ENCODE measurements around the gene MASTL. TPM values are rescaled to one million over a fixed set of nuclear protein-coding genes. Genes with fewer than 3 reads are reported as not detected.
A peak's percentile ranks its signal among the peaks of the same experiment; 100 is the strongest.
"Not testable (repeated sequence)": the region's sequence is repeated elsewhere in the genome, so short reads cannot be mapped to it uniquely, and the experiment has no call there.

MASTL gene
- 9.8 TPM for total RNA-seq

DNA sequence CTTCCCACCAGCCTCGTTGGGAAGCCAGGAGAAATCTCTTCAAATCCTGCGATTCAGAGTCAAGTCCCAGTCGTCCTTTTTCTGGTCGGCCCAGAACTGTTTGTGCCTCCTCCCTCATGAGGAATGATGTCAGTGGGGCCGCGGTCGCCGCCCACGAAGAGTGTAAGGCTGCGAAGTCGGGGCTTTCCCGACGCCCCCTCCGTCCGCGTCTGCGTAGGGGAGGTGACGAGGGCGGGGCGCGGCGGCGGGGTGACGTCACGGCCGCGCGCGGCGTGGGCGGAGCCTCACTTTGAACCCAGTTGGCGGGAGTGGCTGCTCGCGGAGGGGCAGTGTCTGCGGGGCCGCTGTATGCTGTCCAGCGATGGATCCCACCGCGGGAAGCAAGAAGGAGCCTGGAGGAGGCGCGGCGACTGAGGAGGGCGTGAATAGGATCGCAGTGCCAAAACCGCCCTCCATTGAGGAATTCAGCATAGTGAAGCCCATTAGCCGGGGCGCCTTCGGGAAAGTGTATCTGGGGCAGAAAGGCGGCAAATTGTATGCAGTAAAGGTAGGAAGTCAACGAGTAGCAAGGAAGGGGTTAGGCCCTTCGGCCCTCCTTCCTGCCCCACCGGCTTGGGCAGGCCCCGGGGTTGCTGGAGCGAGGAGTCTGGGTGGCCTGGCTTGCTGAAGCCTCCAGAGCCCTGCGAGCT lies at the start of gene MASTL:
Gene MASTL (plus strand): TSS at position 287 of the 689 bp plus-strand sequence. CDS start 75 bp downstream, at position 362.
- peak; percentile 98 for ATAC-seq

DNA sequence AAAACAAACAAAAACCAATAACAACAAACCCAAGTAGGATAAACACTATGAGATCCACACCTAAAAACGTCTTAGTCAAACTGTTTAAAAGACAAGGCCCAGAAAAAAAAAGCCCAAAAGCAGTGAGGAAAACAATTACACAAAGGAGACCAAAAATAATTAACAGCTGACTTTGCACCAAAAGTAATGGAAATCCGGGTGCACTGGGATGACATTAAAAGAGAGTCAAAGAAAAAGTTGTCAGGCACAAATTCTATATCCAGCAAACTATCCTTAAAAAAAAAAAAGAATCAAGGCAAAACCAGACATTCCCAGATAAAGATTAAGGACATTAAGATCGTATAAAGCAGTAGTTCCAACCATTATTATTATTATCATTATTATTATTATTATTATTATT lies 47.0 kb upstream of the MASTL start:
- no peak for ATAC-seq

DNA sequence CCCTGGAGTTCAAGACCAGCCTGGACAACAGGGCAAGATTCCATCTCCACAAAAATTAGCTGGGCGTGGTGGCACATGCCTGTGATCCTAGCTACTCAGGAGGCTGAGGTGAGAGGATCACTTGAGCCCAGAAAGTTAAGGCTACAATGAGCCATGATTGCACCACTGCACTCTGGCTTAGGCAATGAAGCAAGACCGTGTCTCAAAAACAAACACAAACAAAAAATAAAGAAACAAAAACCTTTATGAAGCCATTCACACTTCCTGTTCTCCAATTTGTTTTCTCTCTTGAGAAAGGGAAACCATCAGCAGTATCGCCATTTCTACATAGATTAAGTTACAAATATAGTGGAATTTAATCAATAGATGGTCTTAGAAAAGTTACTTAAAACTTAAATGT lies 20.8 kb upstream of the MASTL start:
- no peak for ATAC-seq

DNA sequence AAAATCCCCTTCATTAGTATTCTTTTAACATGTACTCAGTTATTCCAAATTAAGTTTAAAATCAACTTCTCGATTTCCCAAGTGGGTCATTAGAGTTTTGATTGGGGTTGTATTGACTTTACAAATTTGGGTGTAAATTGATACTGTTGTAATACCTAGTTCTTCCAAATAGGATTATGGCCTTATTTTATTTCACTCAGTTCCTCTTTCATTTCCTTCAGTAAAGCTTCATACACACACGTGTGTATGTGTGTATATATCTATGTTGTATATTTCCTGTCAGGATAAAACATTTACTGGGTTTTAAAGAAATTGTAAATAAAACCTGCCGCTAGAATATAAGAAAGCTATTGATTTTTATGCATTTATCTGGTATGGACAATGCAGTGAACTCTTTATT lies 16.9 kb upstream of the MASTL start:
- ATAC-seq, result no peak

DNA sequence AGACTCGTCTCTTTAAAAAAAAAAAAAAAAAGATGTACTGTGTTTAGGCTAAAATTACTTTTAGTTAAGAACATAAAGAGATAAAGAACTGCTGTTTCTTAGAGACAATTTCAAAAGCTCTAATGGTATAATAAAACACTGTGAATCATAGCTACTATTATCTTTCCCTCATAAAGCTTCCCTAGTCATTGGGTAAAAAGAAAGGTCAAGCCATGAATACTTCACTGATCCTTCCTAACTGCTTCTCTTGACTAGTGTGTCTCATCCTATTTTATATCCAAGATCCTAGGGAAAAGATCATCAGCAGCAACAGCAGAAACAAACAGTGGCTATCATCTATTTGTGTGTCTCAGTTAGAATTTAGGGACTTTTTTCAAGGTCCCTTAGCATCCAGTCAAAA lies 11.5 kb upstream of the MASTL start:
- no peak for ATAC-seq

DNA sequence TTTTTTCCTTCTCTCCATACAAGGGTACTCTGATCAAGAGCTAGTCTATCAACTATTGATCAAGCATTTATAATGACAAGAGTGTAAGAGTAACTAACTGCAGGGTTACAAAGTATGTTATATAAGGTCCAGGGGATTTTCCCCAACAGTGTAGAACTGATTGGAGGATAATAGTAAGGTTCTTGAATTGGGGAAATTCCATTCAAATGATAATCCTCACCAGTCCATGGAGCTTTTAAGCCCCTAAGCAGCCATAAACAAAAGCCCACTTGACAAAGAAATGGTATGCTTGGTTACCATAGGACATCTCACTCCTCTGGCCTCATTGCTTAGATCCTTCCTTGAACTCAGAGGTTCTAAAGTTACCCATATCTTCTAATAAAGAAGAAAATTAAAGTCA lies 9.2 kb upstream of the MASTL start:
- no peak for ATAC-seq

DNA sequence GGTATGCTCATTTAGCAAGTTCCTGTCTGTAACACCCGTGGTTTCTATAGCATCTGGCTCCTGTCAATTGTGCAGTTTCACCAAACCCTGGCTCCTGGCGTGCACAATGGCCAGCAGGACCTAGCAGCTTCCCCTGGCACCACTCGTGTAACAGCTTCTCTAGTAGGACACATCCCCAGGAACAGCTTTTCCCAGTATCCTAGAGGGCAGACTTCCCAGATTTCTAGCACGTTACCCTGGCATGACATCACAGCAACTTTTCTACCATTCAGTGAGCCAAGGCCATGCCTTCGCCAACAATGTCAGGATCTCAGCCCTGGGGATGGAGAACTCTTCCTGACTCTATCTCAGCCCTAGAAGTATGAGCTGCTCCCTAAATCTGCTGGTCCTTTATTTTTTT lies 7.5 kb upstream of the MASTL start:
- no peak for ATAC-seq

DNA sequence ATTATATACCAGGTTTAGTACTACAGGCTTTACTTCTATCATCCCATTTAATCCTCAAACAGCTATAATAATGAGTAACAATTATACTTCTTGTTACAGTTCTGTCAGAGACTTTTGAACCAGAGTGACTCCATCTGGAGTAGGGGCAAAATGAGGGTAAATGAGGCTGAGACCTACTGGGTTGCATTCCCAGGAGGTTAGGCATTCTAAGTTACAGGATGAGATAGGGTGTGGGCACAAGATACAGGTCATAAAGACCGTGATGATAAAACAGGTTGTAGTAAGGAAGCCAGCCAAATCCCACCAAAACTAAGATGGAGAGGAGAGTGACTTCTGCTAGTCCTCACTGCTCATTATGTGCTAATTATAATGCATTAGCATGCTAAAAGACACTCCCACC lies 4.9 kb upstream of the MASTL start:
- no peak for ATAC-seq

DNA sequence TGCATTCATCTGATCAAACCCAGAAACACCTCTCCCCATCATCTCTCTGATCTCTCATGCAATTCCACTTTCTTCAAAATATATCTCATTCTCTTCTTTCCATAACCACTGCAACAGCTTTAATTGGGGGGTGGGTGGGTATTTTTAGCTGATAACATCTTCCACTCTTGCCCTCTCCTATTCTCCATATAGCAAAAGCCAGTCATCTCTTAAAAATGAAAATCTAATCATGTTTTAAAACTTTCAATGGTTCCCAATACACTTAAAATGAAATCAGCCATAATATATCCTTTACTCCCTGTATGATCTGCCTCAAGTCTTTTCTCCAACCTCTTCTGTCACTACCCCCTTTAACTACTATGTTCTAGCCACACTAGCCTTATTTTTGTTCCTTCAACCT lies 2.5 kb upstream of the MASTL start:
- ATAC-seq, result no peak

DNA sequence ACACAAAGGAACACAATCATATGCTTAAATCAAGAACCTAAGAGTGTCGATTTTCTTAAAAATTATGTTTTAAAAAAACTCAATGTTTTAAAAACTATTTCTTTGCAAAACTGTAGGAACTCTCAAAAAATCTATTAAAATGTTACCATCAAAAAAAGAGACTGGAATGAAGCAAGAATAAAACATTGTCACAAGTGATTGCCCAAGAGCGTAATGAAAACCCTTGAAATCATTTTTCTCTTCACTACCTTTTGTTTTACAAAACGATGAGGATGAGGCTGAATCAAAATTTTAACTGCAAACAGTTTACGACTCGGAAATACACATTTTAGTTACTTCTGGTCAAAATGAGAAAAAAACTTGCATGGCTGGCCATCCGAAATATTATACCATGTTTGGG lies 1.8 kb upstream of the MASTL start:
- ATAC-seq, result no peak

DNA sequence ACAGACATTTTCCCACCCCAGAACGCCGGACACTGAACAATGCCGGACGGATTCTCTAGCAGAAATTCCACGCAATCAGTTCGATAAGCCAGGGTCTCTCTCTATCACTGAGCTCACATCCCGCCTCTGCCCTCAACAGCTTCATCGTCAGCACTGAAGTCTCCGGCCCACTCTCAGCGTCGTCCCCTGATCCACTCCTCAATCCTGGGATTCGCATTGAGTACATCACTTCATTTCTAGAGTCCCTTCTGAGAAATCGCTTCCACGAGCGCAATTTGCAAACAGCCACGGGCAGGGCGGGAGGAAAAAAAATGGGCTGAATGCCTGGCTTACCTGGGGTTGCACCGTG lies 1.3 kb upstream of the MASTL start:
- ATAC-seq, result peak; percentile 0

DNA sequence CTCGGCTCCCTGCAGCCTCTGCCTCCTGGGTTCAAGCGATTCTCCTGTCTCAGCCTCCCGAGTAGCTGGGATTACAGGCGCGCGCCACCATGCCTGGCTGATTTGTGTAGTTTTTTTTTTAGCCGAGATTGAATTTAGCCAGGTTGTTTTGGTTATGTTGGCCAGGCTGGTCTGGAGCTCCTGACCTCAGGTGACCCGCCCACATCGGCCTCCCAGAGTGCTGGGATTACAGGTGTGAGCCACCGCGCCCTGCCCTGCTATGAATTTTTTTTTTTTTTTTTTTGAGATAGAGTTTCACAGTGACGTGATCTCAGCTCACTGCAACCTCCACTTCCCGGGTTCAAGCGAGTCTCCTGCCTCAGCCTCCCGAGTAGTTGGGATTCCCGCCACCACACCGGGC lies 1.4 kb downstream of the MASTL start:
- not testable (repeated sequence) for ATAC-seq

DNA sequence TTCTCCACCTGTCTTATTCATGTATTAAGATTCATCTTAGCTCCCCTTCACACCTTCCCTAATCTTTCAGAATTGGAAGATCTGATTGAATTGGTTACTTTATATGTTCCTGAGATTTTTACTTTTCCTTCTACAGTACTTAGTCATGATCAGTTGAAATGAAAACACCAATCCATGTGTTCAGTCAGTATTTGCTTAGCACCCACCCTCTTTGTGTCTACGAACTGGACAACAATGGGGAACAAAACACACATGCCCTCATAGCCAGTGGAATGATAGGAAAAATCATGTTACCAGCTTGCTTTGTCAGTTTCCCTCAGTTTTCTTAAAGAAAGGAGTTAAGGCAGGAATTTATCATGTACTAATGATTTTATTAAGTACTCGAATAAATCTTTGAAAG lies 2.0 kb downstream of the MASTL start:
- ATAC-seq, result no peak

DNA sequence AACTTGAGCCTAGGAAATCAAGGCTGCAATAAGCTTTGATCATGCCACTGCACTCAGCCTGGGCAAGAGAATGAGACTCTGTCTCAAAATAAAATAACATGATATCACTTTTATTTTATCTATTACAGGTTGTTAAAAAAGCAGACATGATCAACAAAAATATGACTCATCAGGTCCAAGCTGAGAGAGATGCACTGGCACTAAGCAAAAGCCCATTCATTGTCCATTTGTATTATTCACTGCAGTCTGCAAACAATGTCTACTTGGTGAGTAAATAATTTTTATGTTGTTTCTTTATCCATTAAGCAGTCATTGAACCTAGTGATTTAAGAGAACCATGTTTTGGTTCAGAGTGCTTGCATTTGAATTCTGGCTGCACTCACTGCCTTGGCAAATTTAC lies 3.3 kb downstream of the MASTL start:
- no peak for ATAC-seq

DNA sequence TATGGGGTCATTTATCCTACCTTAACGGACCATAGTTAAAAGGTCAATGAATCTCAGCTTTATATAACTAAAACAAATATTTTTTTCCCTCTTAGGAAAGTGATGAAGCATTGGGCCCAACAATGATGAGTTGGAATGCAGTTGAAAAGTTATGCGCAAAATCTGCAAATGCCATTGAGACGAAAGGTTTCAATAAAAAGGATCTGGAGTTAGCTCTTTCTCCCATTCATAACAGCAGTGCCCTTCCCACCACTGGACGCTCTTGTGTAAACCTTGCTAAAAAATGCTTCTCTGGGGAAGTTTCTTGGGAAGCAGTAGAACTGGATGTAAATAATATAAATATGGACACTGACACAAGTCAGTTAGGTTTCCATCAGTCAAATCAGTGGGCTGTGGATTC lies 14.7 kb downstream of the MASTL start:
- no peak for ATAC-seq

DNA sequence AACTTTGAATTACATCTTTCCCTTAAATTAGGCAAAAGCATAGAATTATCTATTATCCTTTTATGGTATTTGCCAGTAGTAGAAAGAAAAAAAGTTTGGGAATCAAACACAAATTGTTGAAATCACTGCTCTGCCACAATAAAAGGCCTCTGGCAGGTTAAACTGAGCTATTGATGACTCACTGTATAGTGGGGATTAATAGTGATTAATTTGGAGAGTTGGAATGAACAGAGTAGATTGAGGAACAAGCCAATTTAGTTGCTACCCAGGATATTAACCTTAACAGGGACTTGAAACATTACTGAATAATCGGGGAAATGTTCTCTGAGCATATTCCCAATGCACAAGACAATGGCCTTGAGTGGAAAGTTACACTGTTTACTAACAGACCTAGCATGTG lies 33.1 kb downstream of the MASTL start:
- ATAC-seq, result peak; percentile 59

DNA sequence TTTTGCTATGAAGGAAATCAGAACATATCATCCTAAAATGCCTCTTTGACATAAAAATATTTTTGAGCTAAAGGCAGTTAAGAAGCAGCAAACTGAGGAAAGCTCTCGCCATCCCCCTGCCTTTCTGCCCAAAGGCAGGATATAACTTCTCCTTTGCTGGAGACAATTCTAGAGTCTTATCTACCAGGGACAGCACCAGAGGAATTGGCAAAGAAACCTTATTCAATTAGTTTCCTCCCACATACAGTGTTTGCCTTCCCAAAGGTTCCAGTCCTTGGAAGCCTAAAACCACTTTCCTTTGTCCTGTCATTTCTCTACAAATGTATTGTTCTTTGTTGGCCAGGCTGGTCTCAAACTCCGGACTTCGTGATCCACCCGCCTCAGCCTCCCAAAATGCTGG lies 33.7 kb downstream of the MASTL start:
- ATAC-seq, result no peak

DNA sequence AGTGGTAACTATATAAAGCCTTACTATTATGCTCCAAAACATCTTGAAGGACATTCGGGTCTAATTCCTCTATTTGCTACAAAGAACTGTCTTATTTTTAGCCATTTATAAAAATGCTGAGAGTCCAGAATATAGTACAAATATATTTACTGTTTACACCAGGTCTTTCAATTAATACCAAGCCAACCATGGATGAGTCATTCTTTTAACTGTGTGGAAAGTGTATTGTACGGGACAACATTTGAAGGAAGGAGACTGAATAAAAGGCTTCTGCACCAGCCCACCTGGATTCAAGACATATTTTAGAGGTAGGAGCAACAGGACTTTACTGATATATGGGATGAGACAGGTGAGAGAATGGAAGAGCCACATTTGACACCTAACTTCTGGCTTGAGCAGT lies 35.4 kb downstream of the MASTL start:
- ATAC-seq, result no peak

DNA sequence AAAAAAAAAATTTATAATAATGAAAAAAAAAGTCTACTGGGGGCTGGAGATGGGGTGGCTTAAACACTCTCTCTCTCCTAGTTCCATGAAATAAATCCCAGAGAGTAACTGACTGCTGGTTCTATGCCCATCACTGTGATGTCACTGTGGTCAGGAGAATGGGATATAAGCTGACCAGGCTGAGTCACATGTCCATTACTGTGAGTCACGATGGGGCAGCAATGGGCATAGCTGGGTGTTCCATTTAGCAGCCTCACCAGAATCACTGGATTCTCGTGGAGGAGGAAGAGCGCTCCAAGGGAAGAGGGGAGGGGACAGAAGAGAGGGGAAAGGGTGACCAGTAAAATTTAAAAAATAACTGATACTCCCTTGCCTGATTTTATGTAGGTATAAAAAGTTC lies 37.1 kb downstream of the MASTL start:
- ATAC-seq, result peak; percentile 55

DNA sequence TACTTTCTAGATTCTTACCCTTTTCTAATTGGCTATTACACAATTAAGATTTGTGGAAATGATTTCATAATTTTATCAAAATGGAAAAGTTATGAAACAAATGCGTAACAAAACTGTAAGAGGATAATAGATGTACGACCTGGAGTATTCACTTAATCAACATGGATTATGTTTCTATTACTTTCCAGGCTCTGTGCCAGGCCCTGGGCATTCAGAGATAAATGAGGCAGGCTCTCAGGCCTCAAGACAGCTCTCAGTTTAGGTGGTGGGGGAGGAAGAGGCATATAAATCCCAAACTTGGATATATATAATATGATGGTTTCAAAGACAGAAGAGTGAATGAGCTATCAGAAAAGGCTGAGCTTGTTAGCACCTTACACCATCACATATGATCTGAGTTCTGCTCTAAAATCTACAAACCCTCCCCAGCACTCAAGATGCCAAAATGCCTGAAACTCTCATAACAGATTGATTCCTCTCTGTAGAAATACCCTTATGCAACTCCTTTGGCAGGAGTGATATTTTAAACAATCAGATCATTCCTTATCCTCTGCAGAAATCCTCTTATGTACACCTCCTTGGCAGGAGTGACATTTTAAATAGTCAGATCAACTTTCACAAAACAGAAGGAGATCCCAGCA lies 42.9 kb downstream of the MASTL start:
- ATAC-seq, result no peak

DNA sequence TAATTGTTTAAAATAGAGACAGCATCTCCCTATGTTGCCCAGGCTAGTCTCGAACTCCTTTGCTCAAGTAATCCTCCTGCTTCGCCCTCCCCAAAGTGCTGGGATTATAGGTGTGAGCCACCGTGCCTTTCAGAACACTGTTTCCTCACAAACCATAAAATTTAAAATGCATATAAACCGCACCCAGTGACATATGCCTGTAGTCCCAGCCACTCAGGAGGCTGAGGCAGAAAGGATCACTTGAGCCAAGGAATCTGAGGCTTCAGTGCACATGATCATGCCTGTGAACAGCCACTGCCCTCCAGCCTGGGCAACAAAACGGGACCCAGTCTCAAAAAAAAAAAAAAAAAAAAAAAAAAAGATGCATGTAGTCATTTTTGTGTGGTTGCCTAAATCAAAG lies 48.7 kb downstream of the MASTL start:
- ATAC-seq, result no peak

DNA sequence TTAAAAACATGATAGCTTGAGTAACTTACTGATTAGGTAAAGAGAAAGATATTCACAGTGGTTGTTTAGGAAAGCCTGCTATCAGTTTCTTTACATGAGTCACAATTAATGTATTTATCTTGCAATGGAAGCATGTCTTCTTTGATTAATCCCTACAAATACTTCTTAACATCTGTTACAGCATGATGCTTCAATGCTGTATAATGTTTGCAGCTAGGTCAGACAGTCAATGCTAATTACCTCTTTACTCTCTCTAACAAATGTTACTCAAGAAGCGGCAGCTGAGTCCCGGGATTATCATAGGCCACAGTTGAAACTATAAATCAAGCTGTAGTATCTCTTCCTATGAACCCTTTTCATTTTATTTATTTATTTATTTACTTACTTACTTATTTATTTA lies 52.2 kb downstream of the MASTL start:
- no peak for ATAC-seq

DNA sequence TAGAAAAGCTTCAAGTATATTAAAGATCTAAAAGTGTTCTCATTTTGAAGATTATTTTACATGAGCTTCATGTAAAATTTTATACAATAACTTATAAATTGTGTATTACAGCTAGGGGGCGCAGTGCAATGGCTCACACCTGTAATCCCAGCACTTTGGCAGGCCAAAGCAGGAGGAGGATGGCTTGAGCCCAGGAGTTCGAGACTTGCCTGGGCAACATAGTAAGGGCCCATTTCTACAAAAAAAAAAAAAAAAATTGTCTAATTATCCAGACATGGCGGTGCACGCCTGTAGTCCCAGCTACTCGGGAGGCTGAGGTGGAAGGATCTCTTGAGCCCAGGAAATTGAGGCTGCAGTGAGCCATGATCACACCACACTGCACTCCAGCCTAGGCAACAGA lies 68.8 kb downstream of the MASTL start:
- ATAC-seq, result peak; percentile 46

DNA sequence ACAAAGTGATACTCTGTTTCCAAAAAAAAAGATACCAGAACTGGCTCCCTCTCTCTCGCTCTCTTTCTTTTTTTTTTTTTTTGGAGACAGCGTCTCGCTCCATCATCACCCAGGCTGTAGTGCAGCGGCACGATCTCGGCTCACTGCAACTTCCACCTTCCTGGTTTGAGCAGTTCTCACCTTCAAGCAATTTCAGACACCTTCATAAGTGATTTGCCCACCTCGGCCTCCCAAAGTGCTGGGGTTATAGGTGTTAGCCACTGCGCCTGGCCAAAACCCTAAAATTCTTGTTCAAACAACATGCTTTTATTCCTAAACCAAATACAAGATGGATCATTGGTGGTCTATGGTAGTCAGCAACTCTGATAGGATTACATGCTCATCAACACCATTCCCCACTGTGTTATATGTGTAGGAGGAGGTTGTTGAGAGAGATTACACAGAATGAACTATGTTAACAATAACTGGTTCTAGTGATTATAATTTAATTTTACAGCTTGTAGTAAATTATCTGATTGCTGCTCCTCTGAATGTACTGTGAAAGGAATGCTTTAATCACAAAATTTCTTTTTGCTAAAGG lies 69.9 kb downstream of the MASTL start:
- no peak for ATAC-seq
